NCI-H2196 (cell line): ENCODE results near the gene PHACTR1.

Experiments
- DNase-seq: peaks from one replicate; lab custom pipeline; 2025; ENCODE audit not compliant: unreplicated experiment; lab: John Stamatoyannopoulos, UW

The PHACTR1 gene

DNA sequence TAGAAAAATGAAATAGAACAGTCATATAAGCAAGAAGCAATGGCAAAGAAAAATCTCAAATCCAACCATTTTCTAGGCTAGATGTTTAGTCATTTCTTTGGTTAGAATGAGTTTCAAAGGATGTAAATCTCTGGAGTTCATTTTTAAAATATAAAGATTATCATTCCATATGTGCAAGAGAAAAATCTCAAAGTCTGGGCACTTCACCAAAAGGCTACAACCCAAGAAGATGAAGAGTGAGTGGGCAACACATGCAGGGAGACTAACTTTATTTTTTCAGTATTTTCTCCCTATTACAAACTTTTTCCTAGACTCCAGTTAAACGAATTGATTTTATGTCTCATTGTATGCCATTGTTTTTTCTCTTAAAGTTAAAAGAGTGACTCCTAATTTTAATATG, 83.6 kb downstream of the PHACTR1 start:
- no peak for DNase-seq

DNA sequence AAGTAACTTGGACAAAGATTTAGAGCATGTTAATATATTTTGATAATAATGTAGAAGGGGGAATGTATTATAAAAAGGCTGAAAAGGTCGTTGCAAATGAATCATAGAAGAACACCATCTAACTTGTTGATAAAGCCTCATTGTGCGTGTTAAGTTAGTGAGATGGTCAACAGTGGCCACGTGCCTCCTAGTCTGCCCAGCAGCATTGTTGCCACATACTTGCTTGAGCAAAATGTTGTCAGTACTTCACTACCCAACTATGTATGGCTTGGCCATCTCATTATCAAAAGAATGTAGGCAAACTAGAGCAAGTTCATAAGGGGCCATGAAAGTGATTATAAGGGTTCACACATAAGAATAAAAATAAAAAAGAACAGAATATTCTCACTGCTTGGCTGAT, 84.6 kb downstream of the PHACTR1 start:
- no peak for DNase-seq

DNA sequence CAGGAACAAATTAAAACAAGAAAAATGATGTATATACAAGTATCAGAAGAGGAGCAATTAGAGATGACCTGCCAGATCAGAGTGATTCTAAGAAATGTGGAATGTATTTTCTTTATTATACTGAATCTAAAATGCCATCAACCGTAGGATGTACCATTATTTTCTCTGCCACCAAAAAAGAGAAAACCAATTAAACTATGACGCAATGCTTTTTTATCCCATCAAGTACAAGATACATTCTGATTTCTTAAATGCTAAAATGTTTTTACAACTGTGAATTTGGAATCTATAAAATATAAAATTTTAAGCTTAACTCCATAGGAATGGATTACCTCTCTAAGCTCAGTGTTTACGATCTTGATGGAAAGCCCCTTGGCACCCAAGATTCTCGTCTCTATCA, 85.9 kb downstream of the PHACTR1 start:
- DNase-seq: no peak

DNA sequence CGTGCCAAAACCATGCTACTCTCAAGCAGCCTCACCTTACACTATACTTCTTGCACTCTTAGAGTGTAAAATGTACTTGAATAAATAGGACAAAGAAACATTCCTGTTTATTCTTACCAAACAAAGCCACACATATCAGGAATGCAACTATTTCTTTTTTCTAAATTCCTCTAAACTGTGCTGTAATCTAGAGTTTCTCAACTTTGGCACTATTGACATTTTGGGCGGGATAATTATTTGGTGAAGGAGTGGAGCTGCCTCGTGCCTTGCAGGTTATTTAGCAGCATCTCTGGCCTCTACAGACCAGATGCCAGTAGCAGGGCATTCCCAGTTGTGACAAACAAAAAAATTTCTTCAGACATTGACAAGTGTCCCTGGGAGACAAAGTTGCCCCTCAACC, 86.9 kb downstream of the PHACTR1 start:
- no peak for DNase-seq

DNA sequence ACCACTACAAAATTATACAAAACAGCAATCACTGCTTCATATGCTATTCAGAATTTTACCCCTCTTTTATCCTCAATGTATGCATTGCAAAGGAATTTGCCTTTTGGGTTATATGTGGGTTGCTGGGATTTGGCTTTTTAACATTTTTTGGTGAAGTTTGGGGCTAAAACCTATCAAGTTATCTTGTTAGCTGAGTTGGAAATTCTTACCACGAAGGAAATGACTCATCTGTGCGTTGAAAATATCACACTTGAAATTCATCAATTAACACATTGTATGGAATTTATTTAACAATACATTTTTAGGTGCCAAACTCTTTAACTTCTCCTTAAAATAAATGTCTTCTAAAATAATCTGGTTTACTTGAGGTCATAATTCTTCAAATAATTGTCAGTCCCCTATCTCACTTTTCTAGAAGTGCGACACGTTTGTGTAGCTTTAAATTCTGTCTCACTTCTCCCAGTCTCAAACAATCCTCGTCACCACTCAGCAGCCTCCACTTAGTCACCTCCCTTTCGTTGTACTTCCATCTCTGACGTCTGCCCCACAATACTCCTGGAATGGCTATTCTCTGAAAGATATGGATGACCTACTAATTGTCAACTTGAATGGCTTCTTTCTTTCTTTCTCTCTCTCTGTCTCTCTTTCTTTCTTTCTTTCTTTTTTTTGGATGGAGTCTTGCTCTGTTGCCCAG, 88.5 kb downstream of the PHACTR1 start:
- no peak for DNase-seq

DNA sequence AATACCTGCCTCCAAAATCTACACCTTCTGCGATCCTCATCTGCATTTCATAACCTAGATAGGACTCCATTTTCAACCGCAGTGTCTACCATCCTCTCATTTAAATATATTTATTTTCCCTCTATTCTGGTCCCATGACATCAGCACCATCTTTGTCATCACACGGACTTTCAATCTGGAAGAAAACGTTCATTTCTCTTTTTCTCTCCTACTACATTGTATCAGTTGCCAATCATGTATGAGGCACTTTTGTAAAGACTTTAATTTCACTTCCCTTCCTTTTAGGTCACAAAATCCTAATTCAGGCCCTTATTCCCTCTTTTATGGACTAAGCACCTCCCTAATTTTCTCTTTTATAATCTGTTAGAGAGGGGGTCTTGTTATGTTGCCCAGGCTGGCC, 89.6 kb downstream of the PHACTR1 start:
- DNase-seq: no peak

DNA sequence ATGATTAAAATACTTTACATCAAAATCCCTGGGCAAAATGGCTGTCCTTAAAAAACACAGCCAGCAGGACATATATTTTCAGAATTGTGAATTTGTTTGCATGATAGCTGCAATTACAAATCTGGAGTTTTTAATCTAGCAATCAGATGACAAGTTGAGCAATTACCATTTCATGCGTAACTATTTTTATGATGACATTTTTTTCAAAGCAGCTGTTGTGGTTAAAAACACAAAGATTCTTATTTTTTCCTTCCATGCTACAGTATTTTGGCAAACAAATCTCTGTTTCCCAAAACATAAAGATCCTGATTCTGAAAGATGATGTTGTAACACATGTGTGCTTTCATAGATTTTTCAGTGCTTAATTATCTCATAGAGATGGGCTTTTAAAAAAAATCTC, 90.2 kb downstream of the PHACTR1 start:
- DNase-seq: no peak

DNA sequence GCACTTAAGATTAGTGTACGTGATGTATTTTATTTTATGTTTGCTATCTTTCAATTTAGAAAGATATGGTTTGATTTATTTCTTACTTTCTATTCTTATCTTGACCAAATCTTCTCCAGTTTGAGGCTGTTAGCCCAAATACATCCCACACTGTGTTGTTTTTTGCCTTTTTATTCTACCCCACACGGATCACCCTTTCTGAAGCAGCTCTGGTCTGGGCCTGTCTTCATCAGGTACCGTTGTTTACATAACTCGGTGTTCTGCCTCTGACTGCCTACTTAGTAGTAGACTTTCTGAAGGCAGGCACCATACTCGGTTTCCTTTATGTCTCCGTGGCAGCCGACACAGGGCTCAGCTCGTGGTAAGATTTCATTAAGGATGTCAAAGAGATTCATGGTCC, 95.0 kb downstream of the PHACTR1 start:
- no peak for DNase-seq

DNA sequence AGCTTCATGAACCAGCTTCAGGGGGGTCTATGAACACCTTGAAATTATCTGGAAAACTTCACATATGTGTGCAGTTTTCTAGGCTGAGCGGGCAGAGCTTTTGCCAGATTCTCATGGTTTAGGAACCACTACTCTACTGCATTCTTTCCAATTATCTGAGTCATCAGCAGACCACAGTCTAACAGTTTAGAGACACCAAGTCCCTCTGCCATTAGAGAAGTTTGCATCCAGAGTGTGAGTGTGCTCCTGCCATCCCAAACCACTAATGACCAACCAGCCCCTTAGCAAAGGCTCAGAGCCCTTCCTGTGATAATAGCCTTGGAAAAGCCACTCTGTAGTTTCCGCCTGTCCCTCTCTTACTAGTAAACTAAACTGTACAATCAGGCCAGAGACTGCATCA, 96.8 kb downstream of the PHACTR1 start:
- no peak for DNase-seq

DNA sequence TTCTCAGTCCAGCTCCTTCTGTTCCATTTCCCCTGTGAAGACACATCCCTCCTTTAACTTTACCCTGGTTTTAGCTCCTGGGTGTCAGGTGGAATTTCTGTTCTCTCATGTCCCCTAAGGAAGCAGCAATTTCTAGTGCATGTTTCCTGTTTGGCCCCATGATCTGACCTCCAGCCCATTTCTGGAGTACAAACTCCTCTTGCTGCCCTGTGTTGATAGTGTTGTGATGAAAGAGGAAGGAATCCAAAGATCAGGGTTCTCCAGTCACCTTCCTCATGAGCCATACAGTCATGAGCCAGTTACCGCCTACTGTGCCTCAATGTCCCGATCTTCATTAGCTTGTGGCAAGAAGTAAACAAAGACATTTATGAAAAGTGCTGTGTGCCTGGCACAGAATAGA, 97.4 kb downstream of the PHACTR1 start:
- no peak for DNase-seq

DNA sequence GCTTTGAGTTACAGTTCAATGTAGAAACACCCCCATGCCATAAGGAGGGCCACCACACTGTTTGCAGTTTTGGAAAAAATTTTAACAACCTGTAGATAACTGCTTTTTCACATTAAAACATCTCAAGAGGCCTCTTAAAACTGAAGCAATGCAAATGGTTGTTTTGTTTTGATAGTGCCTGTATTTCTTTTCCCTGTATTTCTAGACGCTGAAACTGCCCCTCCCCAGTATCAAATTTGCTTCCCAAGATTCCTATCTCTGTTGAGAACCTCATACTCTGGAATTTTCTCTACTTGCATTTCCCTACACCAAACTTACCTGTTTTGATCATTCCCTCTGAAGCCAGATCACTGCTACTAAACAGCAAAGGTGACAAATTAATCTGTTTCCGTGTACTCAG, 98.5 kb downstream of the PHACTR1 start:
- no peak for DNase-seq

DNA sequence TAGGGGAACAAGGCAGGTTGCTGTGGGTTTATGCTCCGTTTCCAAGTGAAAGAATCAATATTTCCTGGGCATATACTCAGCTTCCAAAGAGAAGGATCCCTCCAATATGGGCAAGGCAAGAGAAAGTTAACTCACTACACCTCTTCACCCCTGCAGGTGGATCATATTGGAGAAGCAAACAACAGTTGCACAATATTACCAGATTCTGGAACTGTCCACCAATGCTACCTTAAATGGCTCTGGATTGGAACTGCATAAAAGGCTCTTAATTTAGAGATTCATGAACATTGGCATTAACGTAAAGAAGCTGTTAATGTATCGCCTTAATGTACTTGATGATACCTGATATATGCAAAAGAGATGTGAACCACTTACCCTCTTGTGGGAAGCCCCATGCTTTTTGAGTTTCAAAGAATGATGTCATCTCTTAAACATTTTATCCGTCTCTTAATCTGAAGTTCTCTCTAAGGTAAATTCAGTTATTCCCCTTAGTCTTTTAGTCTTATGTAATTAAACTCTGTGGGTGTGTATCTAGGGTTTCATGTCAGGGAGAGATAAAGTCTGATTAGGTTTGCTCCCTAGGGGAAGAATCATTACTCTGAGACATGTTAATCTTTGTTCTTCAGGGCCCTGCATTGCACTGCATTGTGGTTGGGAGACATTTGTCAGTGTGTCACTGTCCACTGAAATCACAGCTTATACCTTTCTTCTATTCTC, 99.5 kb downstream of the PHACTR1 start:
- no peak for DNase-seq

DNA sequence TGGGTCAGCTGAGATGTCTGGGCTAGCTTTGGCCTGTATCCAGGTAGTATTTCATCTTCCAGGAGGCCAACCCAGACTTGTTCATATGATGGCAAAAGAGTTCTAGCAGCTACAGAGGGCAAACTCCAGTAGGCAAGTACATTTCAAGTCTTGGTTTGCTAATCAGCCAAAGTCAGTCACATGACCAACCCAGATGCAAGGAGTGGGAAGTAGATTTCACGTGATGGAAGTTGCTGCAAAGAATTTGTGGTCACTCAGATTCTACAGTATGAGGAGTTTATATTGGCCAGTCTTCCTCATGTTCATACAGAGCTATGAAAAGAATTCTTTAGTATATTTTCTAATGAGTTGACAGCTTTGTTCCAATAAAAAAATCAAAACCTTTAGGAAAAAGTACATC, 101.8 kb downstream of the PHACTR1 start:
- DNase-seq: no peak

DNA sequence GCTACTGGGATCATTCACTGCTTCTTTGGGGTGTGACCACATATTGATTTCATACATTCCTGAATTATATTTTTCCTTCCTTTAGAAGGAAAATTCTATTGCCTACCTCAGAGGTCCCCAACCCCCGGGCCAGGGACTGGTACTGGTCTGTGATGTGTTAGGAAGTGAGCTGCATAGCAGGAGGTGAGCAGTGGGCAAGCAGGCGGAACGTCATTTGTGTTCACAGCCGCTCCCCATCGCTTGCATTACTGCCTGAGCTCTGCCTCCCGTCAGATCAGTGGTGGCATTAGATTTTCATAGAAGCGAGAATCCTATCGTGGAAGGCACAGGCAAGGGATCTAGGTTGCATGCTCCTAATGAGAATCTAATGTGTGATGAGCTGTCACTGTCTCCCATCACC, 107.3 kb downstream of the PHACTR1 start:
- no peak for DNase-seq

DNA sequence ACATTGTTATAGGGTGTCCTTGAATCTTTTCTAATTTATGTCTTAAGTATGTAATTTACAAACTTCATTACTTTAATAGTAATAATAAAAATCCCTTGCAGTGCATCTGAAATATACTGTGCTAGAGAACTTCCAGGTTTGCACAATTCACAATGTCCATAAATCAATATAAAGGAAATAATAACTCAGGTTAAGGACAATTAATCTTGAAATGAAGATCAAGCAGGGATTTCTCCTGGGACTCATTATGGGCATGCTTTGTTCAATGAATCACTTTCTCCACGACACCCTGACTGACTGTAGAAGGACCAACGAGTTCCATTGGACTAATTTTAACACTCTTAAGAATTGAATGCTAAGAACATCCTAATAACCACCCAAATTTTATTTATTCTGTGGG, 110.0 kb downstream of the PHACTR1 start:
- DNase-seq: no peak

DNA sequence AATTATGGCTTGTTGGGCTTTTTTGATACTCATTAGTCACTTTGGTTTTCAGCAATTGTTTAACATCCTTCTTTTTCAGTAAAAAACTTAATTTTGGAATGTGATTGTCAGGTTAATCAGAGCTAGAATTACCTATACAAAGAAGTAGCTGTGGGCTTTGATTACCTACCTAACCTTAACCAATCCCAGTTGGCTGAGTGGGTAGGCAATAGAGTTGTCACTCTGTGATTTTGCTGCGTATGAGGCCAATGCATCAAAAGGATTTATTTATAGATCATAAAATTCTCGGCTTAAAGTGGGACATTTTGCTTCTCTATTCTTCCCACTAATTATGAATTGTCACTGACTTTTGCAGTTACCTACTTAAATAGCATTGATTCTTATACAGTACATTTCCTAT, 111.4 kb downstream of the PHACTR1 start:
- DNase-seq: no peak

DNA sequence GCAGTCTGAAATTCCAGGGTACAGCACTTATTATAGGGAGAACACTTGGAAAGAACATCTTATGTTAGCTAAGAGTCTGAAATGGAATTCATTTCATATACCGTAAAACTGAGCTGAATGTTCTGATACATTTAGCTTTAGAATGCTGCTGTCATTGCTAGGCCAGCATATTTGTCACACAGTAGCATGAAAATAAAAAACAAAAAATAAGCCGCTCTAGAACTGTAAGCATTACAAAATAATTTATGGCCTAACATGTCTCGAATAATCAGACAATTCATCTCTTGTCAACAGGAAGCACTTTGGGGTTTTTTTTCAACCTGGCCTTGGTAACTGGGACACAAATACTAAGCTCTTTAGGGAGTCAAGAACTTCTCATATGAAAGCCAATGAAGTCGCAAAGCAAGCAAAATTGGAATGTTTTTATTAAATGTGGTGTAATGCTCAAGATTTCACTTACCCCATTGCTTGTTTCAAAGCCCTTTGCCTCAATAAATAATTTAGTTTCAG, 115.7 kb downstream of the PHACTR1 start:
- no peak for DNase-seq

DNA sequence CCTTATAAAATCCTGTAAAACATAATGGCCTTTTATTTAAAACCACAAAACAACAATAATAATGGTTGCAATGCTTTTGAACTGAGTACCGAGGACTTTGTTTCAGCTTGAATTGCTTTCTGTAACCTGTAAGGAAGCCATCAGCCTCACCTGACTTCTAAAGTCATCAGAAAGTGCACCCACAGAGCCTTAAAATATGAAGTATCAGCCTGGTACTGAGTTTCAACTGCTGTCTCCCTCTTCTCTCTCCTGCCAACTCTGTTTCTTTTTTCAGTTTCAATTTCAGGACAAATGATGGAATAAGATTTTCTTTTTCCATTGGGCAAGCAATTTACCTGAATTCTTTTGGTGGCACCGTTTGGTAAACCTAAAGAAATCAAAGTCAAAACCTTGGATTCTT, 119.4 kb downstream of the PHACTR1 start:
- no peak for DNase-seq

DNA sequence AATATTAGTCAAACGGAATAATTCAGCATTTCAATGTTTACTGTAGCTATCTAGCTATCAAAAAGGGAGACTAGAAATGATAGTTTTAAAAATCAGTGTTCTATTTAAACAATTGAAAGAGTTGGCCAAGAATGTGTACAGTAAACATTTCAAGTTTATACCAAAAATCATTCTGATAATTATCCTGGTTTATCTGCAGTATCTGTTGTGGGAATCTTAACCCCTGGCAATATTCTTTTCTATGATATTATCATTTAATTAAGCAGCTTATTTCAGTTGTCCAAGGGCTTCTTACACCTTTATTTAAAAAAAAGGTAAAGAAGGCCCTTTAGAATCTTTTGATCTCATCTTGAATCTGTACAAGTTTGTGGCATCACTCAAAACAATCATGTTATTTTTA, 125.1 kb downstream of the PHACTR1 start:
- no peak for DNase-seq

DNA sequence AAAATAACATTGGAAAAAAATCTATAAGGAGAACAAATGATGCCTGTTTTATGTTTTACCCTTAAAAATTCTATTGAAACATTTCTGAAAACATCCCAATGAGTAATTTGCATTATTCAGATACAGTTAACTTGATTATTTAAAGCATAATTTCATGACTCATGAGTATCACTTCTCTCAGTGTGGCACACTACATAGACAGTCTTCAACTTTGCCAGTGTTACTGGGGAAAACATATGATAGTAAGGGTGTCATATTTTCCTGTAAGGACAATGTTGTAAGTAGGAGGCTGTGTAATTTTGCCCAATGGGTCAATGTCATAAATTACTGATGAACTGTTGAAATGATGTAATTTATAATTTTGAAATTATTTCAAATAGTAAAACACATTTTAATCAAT, 125.5 kb downstream of the PHACTR1 start:
- no peak for DNase-seq

DNA sequence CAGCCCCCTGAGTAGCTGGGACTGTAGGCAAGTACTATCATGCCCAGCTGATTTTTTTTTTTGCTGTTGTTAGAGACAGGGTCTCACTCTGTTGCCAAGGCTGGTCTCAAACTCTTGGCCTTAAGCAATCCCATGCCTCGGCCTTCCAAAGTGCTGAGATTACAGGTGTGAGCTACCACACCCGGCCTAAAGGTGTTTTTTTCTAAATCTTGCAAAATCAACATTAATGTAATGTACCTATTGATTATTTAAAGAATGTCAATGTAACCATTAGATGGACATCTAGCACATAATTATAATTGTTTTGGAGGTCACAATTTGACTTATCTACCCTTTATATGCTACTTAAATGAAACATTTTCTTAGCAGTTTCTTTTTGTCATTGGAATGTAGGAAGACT, 126.1 kb downstream of the PHACTR1 start:
- no peak for DNase-seq

DNA sequence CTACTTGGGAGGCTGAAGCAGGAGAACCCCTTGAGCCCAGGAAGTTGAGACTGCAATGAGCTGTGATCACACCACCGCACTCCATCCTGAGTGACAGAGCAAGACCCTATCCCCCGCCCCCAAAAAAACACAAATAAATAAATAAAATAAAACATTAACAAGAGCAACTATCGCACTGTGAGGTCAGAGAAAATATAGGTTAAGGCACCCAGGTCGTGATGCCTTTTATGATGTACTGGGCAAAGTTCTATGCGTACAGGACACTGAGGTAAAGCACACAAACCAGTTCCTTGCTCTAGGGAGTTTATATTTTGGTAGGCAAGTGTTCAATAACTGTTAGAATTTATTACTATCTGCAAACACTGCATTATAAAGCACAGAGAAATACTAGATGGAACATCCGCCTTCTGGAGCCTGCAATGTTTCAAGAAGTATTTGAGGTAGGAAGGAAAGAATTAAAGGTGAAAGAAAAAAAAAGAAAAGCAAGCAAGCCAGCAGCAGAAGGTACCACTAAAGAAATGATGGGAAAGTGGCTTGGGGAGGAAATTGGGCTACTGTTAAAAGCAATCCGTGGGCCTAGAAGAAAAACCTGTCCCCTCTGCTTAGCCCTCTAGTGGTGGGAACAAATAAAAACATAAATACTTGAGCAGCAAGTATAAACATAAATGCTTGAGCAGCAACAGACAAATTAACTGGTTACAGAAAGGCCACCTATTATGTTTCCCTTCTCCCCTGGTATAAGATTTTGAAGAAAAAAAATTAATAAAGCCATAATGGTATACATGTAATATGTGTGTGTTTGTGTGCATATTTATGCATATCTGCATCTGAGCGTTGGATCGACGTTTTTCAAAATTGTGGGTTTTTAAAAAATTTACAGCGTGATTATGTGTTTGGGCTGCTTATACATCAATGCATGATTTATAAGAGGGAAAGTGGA, 128.0 kb downstream of the PHACTR1 start:
- peak; percentile 13 for DNase-seq
